Measurements from ENCODE around the gene SACM1L.

- no peak for TF ChIP-seq POLR2AphosphoS5 (IDR thresholded peaks at IDR 0.05; ENCODE audit: borderline replicate concordance, low read depth, low read length)
- no peak for TF ChIP-seq FOXP2 (optimal IDR thresholded peaks at IDR 0.05; ENCODE audit: control extremely low read depth, extremely low read length, insufficient read depth)
- no peak for TF ChIP-seq EZH2 (IDR thresholded peaks at IDR 0.05)
Observed at GRCh38 chr3:45760878-45761711, 71.9 kb downstream of the SACM1L start.
